Caco-2 (cell line): Measurements from ENCODE around the gene PON1. TPM values are rescaled to one million over a fixed set of nuclear protein-coding genes. Genes with fewer than 3 reads are reported as not detected.

ENCODE experiments used
- BruUV-seq: library from RNA; stranded (reverse); fragments of 400-500 nt; replicated peaks from 2 replicates; lab custom pipeline; 2021; lab: Mats Ljungman, UMichigan
- CTCF ChIA-PET: fragments of 300-600 bp; sonication (Branson Sonifier 250); formaldehyde crosslinking; loops from one replicate; lab custom pipeline; 2022; ENCODE audit warnings: antibody characterized with exemption; lab: Charles Lee
- POLR2A ChIA-PET: fragments of 300-600 bp; sonication (Branson Sonifier 250); formaldehyde crosslinking; loops from one replicate; lab custom pipeline; 2022; ENCODE audit warnings: antibody characterized with exemption; lab: Charles Lee
- DNase-seq, 2 experiments: peaks; one replicate each; pipeline versions ENCODE4 v3.0.0 to v3.0.0-alpha.2; 2020 to 2022
- H3K27me3 ChIP-seq: replicated peaks from 2 replicates; pipeline ENCODE4 v1.6.0; 2011; ENCODE audit warnings: low read length; ENCODE audit not compliant: control insufficient read depth, insufficient read depth
- H3K36me3 ChIP-seq: 2 replicates; pipeline ENCODE4 v1.5.1; 2011; ENCODE audit warnings: low read length; ENCODE audit not compliant: control insufficient read depth, insufficient read depth
- H3K4me1 ChIP-seq: fragments of 250-450 bp; sonication (Bioruptor Pico); 2 replicates; pipeline ENCODE4 v1.5.1; 2020; ENCODE audit warnings: mild to moderate bottlenecking
- H3K4me3 ChIP-seq: 2 replicates; pipeline ENCODE4 v1.5.1; 2011; ENCODE audit warnings: low read depth, mild to moderate bottlenecking, control low read depth, low read length
- H3K9me3 ChIP-seq: fragments of 250-450 bp; sonication (Bioruptor Pico); 2 replicates; pipeline ENCODE4 v1.5.1; 2020; ENCODE audit warnings: mild to moderate bottlenecking, moderate library complexity
- H3K27ac Mint-ChIP-seq: one replicate; pipeline ENCODE4 v1.8.0; 2022; ENCODE audit warnings: mixed read lengths; ENCODE audit not compliant: unreplicated experiment
- H3K27me3 Mint-ChIP-seq: one replicate; pipeline ENCODE4 v1.8.0; 2022; ENCODE audit warnings: mixed read lengths; ENCODE audit not compliant: insufficient read depth, unreplicated experiment
- H3K36me3 Mint-ChIP-seq: one replicate; pipeline ENCODE4 v1.8.0; 2022; ENCODE audit warnings: mild to moderate bottlenecking, mixed read lengths; ENCODE audit not compliant: insufficient read depth, unreplicated experiment
- H3K4me1 Mint-ChIP-seq: one replicate; pipeline ENCODE4 v1.8.0; 2022; ENCODE audit warnings: low read depth, mixed read lengths; ENCODE audit not compliant: unreplicated experiment
- H3K4me3 Mint-ChIP-seq: one replicate; pipeline ENCODE4 v1.8.0; 2022; ENCODE audit warnings: mild to moderate bottlenecking, moderate library complexity, mixed read lengths; ENCODE audit not compliant: unreplicated experiment
- H3K9me3 Mint-ChIP-seq: one replicate; pipeline ENCODE4 v1.8.0; 2022; ENCODE audit warnings: mixed read lengths; ENCODE audit not compliant: unreplicated experiment
- intact Hi-C: fragments of 100-400 bp; cut with micrococcal nuclease; formaldehyde crosslinking; loops from one replicate; pipeline ENCODE4 v1.10.0; 2022; ENCODE audit not compliant: unreplicated experiment
- total RNA-seq: library from RNA; stranded (reverse); gene quantifications from 2 replicates; pipeline ENCODE4 v1.2.3, GENCODE V29; 2022
- TF ChIP-seq, protein P1 (sequence below), 2 experiments: fragments of 200-600 bp in 1 of 2; IDR thresholded peaks; 1 replicate in 1 of 2; 2 replicates in 1 of 2; pipeline versions ENCODE4 v1.5.1 to v1.8.0; 2011 to 2022; ENCODE audit warnings: antibody characterized with exemption in 1 of 2, control low read depth in 1 of 2, inconsistent platforms in 1 of 2, low read depth in 1 of 2, low read length in 1 of 2, mild to moderate bottlenecking in 1 of 2, moderate library complexity in 1 of 2; ENCODE audit not compliant: insufficient read depth in 1 of 2, severe bottlenecking in 1 of 2, unreplicated experiment in 1 of 2

The PON1 gene
- total RNA-seq, 1 experiment from 2014 or later = not detected

DNA sequence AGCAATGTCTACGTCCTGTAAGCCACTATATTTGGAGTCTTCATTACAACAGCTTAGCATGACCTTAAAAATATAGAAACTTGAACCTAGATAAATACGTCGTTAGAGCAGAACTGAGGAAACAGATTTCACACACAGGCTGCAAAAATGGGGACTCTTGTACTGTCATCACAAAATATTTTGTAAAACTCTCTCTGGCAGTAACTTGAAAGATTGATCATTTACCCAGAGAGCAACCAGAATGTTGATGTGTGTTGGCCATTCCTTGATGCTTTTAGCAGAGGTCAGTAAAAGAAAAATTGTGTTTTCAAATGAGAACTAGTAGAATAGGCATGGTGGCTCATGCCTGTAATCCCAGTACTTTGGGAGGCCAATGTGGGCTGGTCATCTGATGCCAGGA lies 14.5 kb upstream of the PON1 start:
- H3K9me3 Mint-ChIP-seq = no peaks in the 10 kb centered on the region
- DNase-seq = no peak

DNA sequence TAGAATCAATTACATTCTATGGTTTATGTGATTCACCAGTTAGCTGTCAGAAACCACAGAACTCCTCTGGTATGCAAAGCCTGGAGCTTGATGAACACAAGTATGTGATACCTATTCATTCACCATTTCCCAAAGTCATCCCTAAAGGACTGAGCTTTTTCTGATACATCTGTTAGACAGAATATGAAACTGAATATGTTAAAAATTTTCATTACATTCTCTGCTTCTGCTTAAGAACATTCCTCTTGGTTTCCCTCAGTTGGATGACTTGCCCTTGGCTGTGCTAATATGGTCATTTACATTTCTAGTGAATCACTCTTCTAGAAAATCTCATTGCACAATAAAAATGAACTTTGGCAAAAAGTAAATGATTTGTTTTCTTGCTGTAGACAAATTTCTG lies 10.8 kb upstream of the PON1 start:
- H3K4me1 ChIP-seq = no peaks in the 10 kb centered on the region; the same call in 1 of the 2 replicates
- H3K36me3 Mint-ChIP-seq = no peaks in the 10 kb centered on the region
- H3K27me3 ChIP-seq = no peaks in the 10 kb centered on the region
- no TSS peak for BruUV-seq
- H3K4me3 Mint-ChIP-seq = no peak overlapping the region
- TF ChIP-seq, protein P1, sequence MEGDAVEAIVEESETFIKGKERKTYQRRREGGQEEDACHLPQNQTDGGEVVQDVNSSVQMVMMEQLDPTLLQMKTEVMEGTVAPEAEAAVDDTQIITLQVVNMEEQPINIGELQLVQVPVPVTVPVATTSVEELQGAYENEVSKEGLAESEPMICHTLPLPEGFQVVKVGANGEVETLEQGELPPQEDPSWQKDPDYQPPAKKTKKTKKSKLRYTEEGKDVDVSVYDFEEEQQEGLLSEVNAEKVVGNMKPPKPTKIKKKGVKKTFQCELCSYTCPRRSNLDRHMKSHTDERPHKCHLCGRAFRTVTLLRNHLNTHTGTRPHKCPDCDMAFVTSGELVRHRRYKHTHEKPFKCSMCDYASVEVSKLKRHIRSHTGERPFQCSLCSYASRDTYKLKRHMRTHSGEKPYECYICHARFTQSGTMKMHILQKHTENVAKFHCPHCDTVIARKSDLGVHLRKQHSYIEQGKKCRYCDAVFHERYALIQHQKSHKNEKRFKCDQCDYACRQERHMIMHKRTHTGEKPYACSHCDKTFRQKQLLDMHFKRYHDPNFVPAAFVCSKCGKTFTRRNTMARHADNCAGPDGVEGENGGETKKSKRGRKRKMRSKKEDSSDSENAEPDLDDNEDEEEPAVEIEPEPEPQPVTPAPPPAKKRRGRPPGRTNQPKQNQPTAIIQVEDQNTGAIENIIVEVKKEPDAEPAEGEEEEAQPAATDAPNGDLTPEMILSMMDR (IDR thresholded peaks at IDR 0.05; ENCODE audit: insufficient read depth in 1 of 2, low read depth in 1 of 2, low read length in 1 of 2, severe bottlenecking in 1 of 2, unreplicated experiment in 1 of 2) = no peak
- intact Hi-C loops = no loop called here
- H3K9me3 Mint-ChIP-seq = no peaks in the 10 kb centered on the region
- ChIA-PET CTCF (no interaction called here), POLR2A (no interaction called here)
- H3K4me3 ChIP-seq = no peak overlapping the region
- H3K9me3 ChIP-seq = no peaks in the 10 kb centered on the region
- H3K4me1 Mint-ChIP-seq = no peaks in the 10 kb centered on the region
- no peak for DNase-seq
- H3K27me3 Mint-ChIP-seq = no peaks in the 10 kb centered on the region
- no peaks in the 10 kb centered on the region for H3K36me3 ChIP-seq
- no peak overlapping the region for H3K27ac Mint-ChIP-seq

More for the DNA sequence above, 14.5 kb upstream of the PON1 start:
- BruUV-seq = no TSS peak
- no peaks in the 10 kb centered on the region; the same call in 1 of the 2 replicates for H3K4me1 ChIP-seq
- POLR2A ChIA-PET = no interaction called here
- CTCF ChIA-PET = no interaction called here
- Mint-ChIP-seq H3K27me3 (no peaks in the 10 kb centered on the region), H3K27ac (no peak overlapping the region), H3K36me3 (no peaks in the 10 kb centered on the region), H3K4me1 (no peaks in the 10 kb centered on the region), H3K4me3 (no peak overlapping the region)
- H3K9me3 ChIP-seq = no peaks in the 10 kb centered on the region
- no peak overlapping the region for H3K4me3 ChIP-seq
- TF ChIP-seq, protein P1 (IDR thresholded peaks at IDR 0.05; ENCODE audit: insufficient read depth in 1 of 2, low read depth in 1 of 2, low read length in 1 of 2, severe bottlenecking in 1 of 2, unreplicated experiment in 1 of 2) = no peak
- no peaks in the 10 kb centered on the region for H3K27me3 ChIP-seq
- intact Hi-C loops = no loop called here
- H3K36me3 ChIP-seq = no peaks in the 10 kb centered on the region

DNA sequence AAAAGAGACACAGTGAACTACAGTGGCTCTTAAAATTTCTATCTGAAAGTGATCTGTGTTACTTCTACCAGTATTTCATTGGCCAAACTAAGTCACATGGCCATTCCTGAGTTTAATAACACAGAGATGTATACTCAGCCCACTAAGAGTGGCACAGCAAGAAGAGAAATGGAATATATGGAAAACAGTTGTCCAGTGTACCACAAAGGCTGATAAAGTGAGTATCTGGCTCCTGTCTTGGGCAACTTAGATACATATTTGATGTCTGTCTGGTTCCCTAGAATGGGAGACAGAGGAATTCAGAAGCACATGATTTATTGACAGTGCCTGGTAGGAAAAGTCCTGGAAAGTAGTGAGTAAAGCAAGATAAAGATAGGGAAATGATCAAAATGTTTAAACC lies 10.1 kb upstream of the PON1 start:
- DNase-seq = no peak
- TF ChIP-seq, protein P1 (IDR thresholded peaks at IDR 0.05; ENCODE audit: insufficient read depth in 1 of 2, low read depth in 1 of 2, low read length in 1 of 2, severe bottlenecking in 1 of 2, unreplicated experiment in 1 of 2) = no peak

More for the DNA sequence above, 10.1 kb upstream of the PON1 start:
- no peaks in the 10 kb centered on the region for H3K27me3 Mint-ChIP-seq
- H3K4me1 ChIP-seq = no peaks in the 10 kb centered on the region; the same call in 1 of the 2 replicates
- no peaks in the 10 kb centered on the region for H3K9me3 ChIP-seq
- BruUV-seq = no TSS peak
- intact Hi-C loops = no loop called here
- ChIA-PET POLR2A (no interaction called here), CTCF (no interaction called here)
- H3K36me3 ChIP-seq = no peaks in the 10 kb centered on the region
- no peak overlapping the region for H3K27ac Mint-ChIP-seq
- no peaks in the 10 kb centered on the region for H3K27me3 ChIP-seq
- H3K4me3 ChIP-seq = no peak overlapping the region
- no peak overlapping the region for H3K4me3 Mint-ChIP-seq
- no peaks in the 10 kb centered on the region for H3K4me1 Mint-ChIP-seq
- no peaks in the 10 kb centered on the region for H3K9me3 Mint-ChIP-seq
- no peaks in the 10 kb centered on the region for H3K36me3 Mint-ChIP-seq
